ENCODE data around the gene TIMM17B. TPM values are rescaled to one million over a fixed set of nuclear protein-coding genes. Genes with fewer than 3 reads are reported as not detected.

Gene TIMM17B
- total and polyA plus RNA-seq, 2 experiments from 2014 or later = 26.7 to 44.7 TPM

DNA sequence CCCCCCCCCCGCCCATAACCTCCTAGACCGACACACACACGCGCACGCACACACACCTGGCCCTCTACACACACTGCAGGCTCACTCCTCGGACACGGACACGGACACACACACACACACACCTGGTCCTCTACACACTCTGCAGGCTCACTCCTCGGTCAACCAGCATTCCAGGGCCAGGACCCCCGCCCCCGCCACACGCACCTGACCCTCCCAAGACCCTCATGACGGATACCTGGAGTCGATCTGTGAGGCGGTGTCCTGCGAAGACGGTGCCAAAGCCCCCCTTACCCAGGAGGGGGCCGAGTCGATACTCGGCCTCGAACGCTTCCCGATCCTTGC is 20.7 kb upstream of the TIMM17B start:
- Histone ChIP-seq H3K27me3 (replicated peaks; ENCODE audit: insufficient read depth) (no peaks in the 10 kb centered on the region), H3K27ac (no peak overlapping the region), H3K79me2 (ENCODE audit: insufficient read depth) (no peaks in the 10 kb centered on the region), H3K36me3 (ENCODE audit: low read depth) (no peaks in the 10 kb centered on the region), H3F3A (ENCODE audit: insufficient read depth) (peaks cover 27% of the 10 kb centered on the region), H3K9me2 (ENCODE audit: insufficient read depth) (no peaks in the 10 kb centered on the region), H3K4me1 (ENCODE audit: insufficient read depth) (peaks cover 12% of the 10 kb centered on the region; the same call in 1 of the 2 replicates), H3K4me3 (peak overlapping the region; percentile 79), H2AFZ (no peak overlapping the region), H4K20me1 (ENCODE audit: insufficient read depth) (no peaks in the 10 kb centered on the region), H3K9ac (peak overlapping the region; percentile 78), H3K9me3 (ENCODE audit: low read depth) (no peaks in the 10 kb centered on the region), H3K4me2 (ENCODE audit: unreplicated experiment) (peak overlapping the region; percentile 76)
- DNase-seq = no peak
- TF ChIP-seq EZH2phosphoT487 (IDR thresholded peaks at IDR 0.05; ENCODE audit: insufficient read depth, low read depth) (no peak), EZH2 (IDR thresholded peaks at IDR 0.05; ENCODE audit: insufficient read depth, poor library complexity, severe bottlenecking) (no peak)
- WGBS, 2 experiments (ENCODE audit: low coverage in 1 of 2, low lambda C conversion rate in 2 of 2, missing lambda C conversion rate in 2 of 2) = 0 to 11% methylated on average over 2 to 21 of the region's 23 CpGs
- in situ Hi-C loops (cut with MboI) = loop anchor here (25.0 kb wide), 1 partner anchor 256 kb away; no protein-coding TSS in a partner anchor

DNA sequence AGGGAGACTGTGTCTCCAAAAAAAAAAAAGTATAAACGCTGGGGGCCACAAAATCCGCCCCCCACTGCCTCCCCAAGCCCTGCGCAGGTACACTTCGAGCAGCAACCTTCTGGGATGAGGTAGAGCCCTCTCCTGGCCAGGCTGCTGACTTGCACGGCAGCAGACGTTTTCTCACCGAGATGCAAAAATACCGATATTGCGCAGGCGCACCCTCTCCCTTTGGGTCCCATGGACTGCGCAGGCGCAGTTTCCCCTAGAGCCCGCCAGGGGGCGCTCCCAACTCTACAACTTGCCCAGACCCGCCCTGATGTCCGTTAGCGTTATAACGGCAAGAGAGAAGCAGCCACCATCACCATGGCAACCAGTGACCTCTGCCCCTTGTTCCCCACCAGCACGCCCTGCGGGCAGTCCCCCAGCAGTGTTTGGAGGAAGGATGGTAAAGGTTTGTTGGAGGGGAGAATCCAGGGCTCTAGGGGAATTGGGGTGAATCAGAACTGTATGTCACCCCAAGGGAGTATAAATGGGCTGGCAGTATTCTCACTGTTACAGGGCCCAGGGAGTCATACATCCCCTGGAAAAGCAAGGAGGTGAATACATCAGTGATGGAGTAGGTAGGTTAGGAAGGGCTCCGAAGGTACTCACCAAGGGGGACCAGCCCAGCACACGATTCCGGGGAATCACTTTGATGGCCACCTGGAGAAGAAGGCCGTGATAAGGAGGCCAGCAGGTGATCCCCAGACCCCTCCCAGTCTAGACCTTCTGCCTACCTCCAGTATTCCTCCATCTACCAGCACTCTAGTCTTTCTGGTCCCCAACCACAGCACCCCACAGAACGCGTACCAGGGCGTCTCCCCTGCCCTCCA is 19.8 kb upstream of the TIMM17B start:
- H3K27me3 ChIP-seq (replicated peaks; ENCODE audit: insufficient read depth) = no peaks in the 10 kb centered on the region
- peak; percentile 88 for DNase-seq
- WGBS, 2 experiments (ENCODE audit: low coverage in 1 of 2, low lambda C conversion rate in 2 of 2, missing lambda C conversion rate in 2 of 2) = 15 to 24% methylated on average over 20 to 24 of the region's 27 CpGs
- H4K20me1 ChIP-seq (ENCODE audit: insufficient read depth) = no peaks in the 10 kb centered on the region
- peak overlapping the region; percentile 46 for H3K27ac ChIP-seq
- H2AFZ ChIP-seq = no peak overlapping the region
- no peak overlapping the region for H3K4me2 ChIP-seq (ENCODE audit: unreplicated experiment)
- H3K4me1 ChIP-seq (ENCODE audit: insufficient read depth) = peaks cover 12% of the 10 kb centered on the region; the same call in 1 of the 2 replicates
- no peaks in the 10 kb centered on the region for H3K9me2 ChIP-seq (ENCODE audit: insufficient read depth)
- H3F3A ChIP-seq (ENCODE audit: insufficient read depth) = peaks cover 27% of the 10 kb centered on the region
- TF ChIP-seq EZH2 (IDR thresholded peaks at IDR 0.05; ENCODE audit: insufficient read depth, poor library complexity, severe bottlenecking) (no peak), EZH2phosphoT487 (IDR thresholded peaks at IDR 0.05; ENCODE audit: insufficient read depth, low read depth) (no peak)
- in situ Hi-C loops (cut with MboI) = loop anchor here (25.0 kb wide), 1 partner anchor 255 kb away; no protein-coding TSS in a partner anchor
- no peak overlapping the region for H3K4me3 ChIP-seq
- no peaks in the 10 kb centered on the region for H3K79me2 ChIP-seq (ENCODE audit: insufficient read depth)
- H3K36me3 ChIP-seq (ENCODE audit: low read depth) = no peaks in the 10 kb centered on the region
- H3K9ac ChIP-seq = no peak overlapping the region
- H3K9me3 ChIP-seq (ENCODE audit: low read depth) = no peaks in the 10 kb centered on the region

DNA sequence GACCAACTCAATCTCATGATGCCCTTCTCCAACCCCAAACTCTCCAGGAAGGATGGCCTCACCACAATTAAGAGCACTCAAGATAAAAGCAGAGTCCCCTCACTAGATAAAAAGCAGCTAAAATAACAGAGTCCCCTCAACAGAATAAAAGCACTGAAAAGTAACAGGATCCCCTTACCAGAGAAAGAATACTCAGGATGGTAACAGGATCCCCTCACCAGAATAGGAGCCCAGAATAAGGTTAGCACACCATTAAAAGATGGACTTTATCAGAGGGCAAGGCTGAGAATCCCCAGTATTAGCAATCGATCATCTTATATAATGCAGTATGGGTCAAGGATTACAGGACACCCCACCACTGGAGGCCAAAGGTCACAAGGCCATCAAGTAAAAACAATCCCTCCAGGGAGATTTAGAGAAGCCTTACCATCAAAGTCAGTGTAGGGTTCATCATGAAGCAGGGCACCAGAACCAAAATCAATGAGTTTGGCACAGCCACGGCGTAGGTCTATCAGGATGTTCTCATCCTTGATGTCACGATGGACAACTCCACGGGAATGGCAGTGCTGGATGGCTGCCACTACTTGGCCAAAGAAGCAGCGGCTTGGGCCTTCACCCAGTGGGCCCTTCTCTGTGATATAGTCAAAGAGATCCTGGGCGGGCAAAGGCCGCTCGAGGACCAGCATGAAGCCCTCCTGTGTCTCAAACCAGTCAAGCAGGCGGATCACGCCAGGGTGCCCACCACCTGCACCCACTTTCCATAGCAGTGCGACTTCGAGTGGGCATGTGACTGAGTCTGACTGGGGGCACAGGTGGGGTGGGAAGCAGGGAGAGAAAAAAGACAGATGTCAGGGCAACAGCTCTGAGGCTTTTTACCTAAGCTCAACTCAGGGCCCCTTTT is 17.3 kb upstream of the TIMM17B start:
- Histone ChIP-seq H3K27me3 (replicated peaks; ENCODE audit: insufficient read depth) (no peaks in the 10 kb centered on the region), H3K9me3 (ENCODE audit: low read depth) (no peaks in the 10 kb centered on the region), H4K20me1 (ENCODE audit: insufficient read depth) (no peaks in the 10 kb centered on the region), H3K9ac (no peak overlapping the region), H3K79me2 (ENCODE audit: insufficient read depth) (peaks cover 16% of the 10 kb centered on the region), H3K4me3 (no peak overlapping the region), H3K27ac (no peak overlapping the region), H2AFZ (no peak overlapping the region), H3K36me3 (ENCODE audit: low read depth) (no peaks in the 10 kb centered on the region), H3F3A (ENCODE audit: insufficient read depth) (0 out of 2 replicates have a peak, but pooled peaks cover 12% of the 10 kb centered on the region), H3K4me1 (ENCODE audit: insufficient read depth) (peaks cover 8% of the 10 kb centered on the region; the same call in 1 of the 2 replicates), H3K4me2 (ENCODE audit: unreplicated experiment) (no peak overlapping the region), H3K9me2 (ENCODE audit: insufficient read depth) (no peaks in the 10 kb centered on the region)
- in situ Hi-C loops (cut with MboI) = loop anchor here (25.0 kb wide), 1 partner anchor 253 kb away; no protein-coding TSS in a partner anchor
- no peak for DNase-seq
- WGBS, 2 experiments (ENCODE audit: low coverage in 1 of 2, low lambda C conversion rate in 2 of 2, missing lambda C conversion rate in 2 of 2) = 94 to 98% methylated on average over 12 to 13 of the region's 13 CpGs
- TF ChIP-seq EZH2phosphoT487 (IDR thresholded peaks at IDR 0.05; ENCODE audit: insufficient read depth, low read depth) = no peak
- TF ChIP-seq EZH2 (IDR thresholded peaks at IDR 0.05; ENCODE audit: insufficient read depth, poor library complexity, severe bottlenecking) = no peak

Data from GM23248 (cell line).